Skeletal muscle cell (primary cell): ENCODE data around the gene DGKE.

Source experiments
- DNase-seq: peaks from one replicate; pipeline ENCODE4 v3.0.0-alpha.2; 2010; ENCODE audit warnings: low read depth
- H3K4me3 ChIP-seq: 2 replicates; pipeline ENCODE4 v1.5.1; 2011; ENCODE audit warnings: low read depth, mild to moderate bottlenecking, control low read depth, low read length, moderate library complexity

DGKE gene

DNA sequence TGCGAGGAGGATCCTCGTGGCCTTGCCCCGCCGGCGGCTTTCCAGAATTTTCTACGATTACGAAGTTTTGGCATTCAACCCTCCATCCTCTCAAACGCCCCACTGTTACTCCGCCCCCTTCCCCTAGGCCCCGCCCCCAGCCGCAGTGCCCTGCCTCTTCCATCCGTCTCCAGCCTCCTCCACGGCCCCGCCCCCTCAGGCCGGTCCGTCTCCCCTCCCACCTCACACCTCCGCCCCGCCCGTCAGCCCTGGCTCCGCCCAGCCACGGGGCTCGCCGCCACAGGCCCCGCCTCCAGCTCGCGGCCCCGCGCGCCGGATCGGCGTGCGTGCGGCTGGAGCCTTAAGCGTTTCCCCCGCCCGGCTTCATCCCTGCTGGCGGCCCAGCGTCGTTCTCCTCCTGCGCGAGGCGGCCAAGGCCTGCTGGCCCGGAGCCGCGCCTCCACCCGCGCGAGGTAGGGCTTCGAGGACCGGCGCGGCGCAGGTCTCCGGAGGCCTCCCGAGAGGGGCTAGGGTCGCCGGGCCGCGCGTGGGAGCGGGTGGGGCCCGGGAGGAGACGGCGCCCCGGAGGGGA, at the start of gene DGKE, which contains the start of gene C17orf67:
DGKE (plus strand) TSS at position 343 of the 571 bp plus-strand sequence. CDS start 645 bp downstream, outside the sequence.
C17orf67 (minus strand) TSS at position 112 of the 571 bp plus-strand sequence. CDS start 18,110 bp downstream, outside the sequence.
- DNase-seq = peak; percentile 83
- peak within 1 kb of the TSS; percentile 70 for H3K4me3 ChIP-seq

DNA sequence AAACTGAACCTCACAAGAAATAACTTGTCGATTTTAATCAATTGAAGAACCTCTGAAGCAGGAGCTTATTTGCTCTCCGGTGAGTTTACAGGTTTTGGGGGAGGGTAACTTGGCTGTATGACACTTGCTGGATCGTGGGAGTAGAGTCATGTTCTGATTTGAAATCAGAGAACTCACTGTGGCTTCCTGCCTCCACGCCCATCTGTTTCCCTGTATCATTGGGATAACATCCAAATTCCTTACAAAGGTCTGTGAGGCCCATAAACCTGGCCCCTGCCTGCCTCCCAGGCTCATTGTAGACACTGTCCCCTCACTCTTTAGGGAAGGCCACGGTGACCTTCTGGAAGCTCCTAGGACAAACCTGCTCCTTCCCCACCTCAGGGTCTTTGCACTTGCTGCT, 48.5 kb upstream of the DGKE start:
- DNase-seq = no peak

DNA sequence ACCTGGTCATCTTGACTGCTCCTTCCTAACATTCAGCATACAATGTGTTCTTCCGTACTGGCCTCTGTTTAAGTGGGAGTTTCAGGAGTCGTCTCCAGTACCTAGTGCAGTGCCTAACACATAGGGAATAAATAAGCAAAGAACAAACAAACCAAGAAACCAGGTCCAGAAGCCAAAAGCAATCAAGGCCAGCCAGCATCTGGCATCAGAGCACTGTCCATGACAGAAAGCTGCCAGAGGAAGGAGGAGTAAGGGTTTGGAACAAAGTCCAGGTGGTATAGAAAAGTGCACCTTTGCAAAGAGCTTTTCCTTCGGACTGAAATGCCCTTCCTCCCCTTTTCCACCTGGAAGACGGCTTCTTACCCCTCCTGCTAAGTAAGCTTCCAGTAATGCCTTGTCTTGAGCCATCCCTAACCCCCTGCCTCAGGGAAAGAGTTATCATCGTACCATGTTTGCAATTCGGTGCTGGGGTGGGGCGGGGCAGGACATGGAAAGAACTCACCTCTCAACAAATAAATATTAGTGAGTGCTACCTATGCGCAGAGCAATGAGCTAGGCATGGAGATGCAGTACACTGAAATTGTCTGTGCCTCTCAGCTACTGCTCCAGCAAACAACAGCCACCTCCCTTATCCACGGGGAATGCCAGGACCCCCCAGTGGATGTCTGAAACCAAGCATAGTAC, 47.8 kb upstream of the DGKE start:
- no peak for DNase-seq
- no peak overlapping the region for H3K4me3 ChIP-seq

More for the DNA sequence above, 48.5 kb upstream of the DGKE start:
- H3K4me3 ChIP-seq = no peak overlapping the region

DNA sequence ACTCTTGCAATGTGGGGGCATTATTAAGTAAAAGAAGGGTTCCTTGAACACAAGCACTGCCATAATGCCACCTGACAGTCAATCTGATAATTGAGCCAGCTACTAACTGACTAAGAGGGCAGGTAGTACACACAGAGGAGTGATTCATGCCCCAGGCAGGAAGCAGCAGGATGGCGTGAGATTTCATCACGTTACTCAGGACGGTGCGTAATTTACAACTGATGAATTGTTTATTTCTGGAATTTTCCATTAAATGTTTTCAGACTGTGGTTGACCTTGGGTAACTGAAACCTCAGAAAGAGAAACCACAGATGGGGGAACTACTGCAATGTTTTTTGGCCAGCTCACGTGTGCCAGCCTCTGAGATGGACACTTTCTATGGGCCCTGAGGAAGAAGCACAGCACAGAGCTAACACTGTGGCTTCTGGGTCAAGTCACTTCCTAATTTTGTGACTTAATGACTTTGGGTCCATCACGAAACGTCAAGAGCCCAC, 46.9 kb upstream of the DGKE start:
- H3K4me3 ChIP-seq = no peak overlapping the region
- DNase-seq = peak; percentile 67

DNA sequence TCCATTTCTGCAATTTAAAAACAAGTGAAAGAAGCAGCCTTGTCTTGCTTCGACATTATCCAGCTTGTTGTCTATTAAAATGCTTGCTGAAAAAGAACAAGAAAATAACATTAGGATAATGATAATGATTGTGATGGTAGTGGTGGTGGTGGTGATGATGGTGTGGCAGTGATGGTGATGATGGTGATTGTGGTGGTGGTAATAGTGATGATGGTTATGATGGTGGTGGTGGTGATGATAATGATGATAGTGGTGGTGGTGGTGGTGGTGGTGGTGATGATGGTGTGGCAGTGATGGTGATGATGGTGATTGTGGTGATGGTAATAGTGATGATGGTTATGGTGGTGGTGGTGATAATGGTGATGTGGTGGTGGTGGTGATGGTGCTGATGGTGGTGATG, 41.7 kb upstream of the DGKE start:
- no peak for DNase-seq
- no peak overlapping the region for H3K4me3 ChIP-seq

DNA sequence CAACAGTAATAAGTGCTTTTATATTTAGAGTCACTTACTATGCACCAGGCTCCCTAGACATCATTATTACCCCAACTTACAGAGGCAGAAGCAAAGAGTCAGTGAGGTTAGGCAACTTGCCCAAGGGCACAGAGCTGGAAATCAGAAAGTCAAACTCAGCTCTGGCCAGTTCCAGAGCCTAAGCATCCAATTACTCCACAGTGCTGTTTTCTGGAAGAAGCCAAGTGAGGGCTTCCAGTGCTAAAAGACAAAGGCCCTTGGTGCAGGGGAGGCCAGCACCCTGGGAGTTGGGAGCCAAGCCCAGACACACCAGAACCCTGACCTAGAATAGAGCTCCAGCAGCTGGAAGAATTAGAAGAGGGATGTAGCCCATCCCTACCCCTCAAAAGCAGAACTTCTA, 40.4 kb upstream of the DGKE start:
- DNase-seq = no peak
- no peak overlapping the region for H3K4me3 ChIP-seq

DNA sequence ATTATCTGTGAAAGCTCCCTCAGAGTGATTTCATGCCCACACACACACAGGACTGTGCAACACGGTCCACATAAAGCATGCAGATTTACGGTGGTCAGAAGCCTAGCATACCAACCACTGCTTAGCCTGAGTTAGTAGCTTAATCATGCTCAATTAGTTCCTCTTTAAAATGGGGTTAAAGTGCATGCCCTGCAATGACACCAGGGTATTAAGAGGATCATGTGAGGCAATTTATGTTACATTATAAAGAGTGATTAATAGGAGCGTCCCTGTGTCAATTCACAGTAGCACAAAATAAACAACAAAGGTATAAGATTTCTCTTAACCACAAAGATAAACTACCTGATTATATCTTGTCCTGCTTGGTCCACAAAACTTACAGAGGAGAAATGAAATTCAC, 40.0 kb upstream of the DGKE start:
- no peak overlapping the region for H3K4me3 ChIP-seq
- no peak for DNase-seq

DNA sequence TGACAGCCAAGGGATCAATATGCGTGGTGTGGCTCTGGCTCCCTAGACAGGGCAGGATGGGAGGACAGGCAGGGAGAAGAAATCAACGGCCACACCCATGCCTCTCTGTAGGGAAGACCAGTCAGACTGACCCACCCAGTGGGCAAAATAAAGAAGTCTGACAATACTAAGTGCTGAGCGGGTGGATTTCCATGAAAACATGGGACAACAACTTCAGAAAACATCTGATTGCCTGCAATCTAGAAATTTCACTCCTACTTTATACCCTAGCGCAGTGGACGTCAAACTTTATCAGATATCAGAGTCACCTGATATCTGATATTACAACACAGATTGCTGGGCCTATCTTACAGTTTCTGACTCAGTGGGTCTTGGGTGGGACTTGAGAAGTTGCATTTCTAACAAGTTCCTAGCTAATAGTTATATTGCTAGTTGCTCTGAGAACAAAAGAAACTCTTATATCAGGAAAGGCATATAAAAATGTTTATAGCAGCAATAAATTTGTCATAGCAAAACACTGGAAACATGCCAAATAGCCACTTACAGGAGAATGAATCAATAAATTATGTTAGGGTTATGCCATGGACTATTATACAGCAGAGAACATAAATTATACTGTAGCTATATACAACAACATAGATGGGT, 38.6 kb upstream of the DGKE start:
- DNase-seq = no peak
- H3K4me3 ChIP-seq = no peak overlapping the region

DNA sequence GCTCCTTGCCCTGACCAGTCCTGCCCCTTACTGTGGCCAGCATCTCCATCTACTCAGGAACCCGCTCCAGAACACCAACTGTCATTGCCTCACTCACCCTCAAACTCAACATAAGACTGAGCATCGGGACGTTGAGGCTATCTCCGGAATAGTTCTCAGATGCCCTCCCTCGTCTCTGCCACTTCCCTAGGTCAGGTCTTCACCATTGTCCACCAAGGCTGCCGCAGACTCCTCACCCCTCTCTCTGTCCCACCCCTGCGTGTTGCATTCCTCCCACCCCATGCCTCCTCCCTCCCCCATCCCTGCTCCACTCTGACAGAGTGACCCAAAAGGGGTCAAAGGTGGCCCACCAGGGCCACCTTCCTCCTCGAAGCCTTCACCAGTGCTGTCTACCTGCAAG, 37.4 kb upstream of the DGKE start:
- H3K4me3 ChIP-seq = no peak overlapping the region
- DNase-seq = no peak

DNA sequence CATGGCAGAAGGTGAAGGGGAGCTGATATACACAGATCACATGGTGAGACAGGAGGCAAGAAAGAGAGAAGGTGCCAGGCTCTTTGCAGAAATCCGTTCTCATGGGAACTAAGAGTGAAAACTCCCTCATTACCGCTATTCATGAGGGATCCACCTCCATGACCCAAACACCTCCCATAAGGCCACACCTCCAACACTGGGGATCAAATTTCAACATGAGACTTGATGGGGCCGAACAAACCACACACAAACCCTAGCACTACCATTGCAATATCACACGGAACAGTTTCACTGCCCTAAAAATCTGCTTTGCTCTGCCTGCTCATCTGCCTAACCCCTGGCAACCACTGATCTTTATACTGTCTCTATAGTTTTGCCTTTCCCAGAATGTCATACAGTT, 35.0 kb upstream of the DGKE start:
- no peak overlapping the region for H3K4me3 ChIP-seq
- no peak for DNase-seq

DNA sequence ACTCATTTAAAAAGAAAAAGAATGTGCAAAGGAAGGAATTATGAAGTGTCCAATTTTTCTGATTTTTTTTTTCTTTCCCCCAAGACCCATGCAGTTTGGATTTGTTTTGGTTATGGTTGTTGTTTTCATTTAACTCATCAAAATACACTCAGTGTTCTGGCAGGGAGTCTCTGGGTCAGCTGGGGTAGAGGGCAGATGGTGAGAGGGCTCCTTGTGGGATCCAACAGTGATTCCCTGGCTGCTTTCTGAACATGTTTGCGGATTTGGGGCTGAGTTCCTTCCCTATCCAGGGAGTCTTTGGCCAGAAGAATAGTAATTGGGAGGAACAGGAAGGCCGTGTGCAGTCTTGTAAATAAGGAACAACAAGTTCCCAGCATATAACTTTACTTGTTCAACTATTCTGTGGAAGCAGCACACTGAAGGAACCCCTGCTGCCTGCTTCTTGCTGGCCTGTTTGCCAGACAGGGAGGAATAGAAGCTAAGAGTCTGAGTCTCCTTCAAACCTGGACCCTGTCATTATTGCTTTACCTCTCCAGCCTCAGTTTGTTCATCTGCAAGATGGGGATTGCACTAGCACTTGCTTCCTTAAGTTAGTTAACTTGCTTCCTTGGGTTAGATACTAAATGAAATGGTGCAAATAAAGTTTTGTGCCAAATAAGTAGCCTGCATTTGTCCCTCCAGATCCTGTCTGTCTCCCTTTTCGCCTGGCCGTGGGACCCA, 32.3 kb upstream of the DGKE start:
- no peak for DNase-seq
- H3K4me3 ChIP-seq = no peak overlapping the region

DNA sequence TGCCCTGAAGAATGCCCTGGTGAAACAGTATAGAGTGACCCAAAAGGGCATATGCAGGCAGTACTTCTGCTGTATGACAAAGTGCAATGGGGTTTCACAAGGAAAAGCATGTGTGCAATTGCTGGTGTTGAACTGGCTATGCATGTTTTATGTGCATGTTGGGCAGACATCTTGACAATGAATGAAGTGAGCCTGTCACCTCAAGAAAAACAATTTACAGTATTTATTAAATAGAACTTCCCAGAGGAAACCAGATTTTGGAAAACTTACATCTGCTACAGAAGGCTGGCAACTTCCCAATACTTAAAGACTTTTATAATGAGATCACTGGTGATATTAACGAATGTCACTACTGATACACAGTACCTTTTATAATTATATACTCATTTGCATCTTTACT, 30.9 kb upstream of the DGKE start:
- no peak overlapping the region for H3K4me3 ChIP-seq
- no peak for DNase-seq

DNA sequence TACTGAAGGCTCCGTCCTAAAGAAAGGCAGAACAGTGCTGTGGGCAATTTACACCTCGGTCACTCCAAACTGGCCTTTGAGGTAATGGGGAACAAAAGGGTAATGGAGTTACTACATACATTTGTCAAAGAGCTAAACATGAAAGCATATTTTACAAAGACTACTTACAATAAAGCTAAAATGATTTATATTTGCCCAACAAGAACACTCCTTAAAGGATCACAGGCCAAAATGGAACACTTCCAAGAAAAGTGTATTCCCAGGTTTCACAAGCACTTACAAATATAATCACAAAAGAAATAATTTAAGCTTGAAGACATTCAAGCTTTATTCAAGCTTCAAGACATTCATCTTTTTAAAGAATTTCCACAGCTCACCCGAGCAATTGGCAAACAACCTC, 29.5 kb upstream of the DGKE start:
- DNase-seq = no peak
- H3K4me3 ChIP-seq = no peak overlapping the region

DNA sequence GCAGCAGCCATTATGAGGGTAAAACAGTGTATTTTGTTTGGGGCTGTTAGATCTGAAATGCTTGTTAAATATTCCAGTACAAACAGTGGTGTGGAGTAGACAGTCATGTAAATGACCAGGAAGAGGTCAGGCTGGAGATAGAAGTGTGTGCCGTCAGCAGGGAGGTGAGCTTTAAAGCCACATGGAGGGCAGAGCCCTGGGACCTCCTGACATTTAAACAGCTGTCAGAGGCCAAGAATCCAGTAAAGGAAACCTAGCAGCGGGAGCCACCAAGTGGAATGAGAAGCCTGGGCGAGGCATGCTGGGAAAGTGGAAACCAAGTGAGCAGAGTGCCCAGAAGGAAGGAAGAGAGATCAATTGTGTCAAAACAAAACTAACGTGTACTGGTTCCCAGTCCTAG, 27.0 kb upstream of the DGKE start:
- H3K4me3 ChIP-seq = no peak overlapping the region
- no peak for DNase-seq

DNA sequence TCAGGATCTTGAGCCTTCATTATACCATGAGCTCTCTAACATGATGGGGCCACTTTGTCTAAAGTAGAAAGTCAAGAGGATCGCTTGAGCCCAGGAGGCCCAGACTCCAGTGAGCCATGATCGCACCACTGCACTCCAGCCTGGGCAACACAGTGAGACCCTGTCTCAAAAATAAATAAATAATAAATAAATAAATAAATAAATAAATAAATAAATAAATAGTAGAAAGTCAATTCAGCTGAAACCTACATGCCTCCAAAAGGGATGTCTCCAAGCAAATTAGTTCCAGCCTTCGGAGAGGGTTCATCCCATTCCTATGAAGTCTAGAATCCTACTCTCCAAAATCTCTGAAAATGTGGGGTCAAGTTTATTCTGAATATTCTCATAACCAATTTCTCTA, 26.2 kb upstream of the DGKE start:
- no peak for DNase-seq
- H3K4me3 ChIP-seq = no peak overlapping the region

DNA sequence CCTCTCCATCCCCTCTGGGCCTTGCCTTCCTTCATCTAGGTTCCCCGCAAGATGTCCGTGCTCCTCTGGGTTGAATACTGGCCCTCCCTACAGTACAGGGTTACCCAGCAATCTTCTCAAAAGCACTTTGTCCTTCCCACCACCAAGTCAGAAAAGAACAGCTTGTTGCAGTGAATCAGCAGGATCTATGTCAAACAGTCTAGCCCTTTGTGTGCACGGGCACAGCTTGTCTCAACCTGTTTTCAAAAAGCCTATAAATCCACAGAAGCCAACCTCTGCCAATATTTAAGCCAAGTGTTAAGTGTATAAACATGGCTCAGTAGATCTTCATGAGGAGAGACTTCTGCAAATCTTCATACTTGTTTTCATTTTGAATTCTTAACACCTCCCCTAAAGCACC, 25.4 kb upstream of the DGKE start:
- no peak for DNase-seq
- no peak overlapping the region for H3K4me3 ChIP-seq

DNA sequence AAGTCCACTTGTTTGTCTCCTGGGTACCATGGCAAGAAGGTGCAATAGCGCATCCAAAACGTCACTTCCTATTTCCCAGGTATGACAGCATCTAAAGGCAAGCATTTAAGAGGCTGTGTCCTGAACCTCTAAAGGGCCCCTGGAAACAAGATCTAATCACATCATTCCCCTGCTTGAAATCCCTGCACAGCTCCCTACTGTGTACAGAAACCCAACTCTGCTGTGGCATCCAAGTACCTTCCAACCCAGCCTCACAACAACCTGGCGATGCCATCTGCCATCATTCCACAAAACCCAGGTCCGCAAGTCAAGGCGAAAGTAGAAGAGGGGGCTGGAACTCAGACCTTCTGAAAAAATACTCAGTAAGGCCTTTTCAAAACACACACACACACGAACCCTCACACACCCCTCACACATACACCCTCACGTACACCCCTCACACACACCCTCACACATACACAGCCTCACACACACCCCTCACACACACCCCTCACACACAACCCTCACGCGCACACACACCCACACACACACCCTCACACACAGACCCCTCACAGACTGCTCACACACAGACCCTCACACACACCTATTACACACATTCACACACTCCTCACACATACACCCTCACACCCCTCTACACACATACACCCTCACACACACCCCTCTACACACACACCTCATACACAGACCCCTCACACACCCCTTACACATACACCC, 24.7 kb upstream of the DGKE start:
- DNase-seq = no peak
- no peak overlapping the region for H3K4me3 ChIP-seq

DNA sequence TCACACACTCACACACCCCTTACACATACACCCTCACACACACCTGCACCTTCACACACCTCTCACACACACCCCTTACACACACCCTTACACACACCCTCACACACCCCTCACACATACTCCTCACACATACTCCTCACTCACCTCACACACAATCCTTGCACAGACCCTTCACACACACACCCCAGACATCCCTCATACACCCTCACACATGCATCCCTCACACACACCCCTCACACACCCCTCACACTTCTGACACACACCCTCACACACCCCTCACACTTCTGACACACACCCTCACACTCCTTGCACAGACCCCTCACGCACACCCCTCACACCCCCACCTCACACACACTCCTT, 24.2 kb upstream of the DGKE start:
- no peak overlapping the region for H3K4me3 ChIP-seq
- no peak for DNase-seq

DNA sequence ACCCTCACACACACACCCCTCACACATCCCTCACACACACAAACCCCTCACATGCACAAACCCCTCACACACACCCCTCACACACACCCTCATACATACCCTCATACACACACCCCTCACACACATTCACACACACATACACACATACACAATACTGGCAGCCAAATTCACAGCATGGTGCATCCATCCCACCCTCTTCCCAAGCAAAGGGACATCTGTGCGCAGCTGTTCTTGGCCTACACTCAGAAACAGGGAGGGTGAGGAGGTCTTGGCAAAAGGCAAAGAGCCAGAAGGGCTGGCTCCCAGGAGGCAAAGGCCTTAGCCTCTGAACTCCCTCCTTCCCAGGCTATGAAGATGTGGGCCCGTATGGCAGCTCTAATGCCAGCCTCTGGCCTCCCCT, 23.6 kb upstream of the DGKE start:
- H3K4me3 ChIP-seq = no peak overlapping the region
- DNase-seq = no peak
